HG03135 (cell line): ENCODE data around the gene NOVA2.

Source experiments
- ATAC-seq: cut with Tn5 transposase; IDR thresholded peaks from one replicate; pipeline ENCODE4 v1.9.1; 2021; ENCODE audit warnings: mild to moderate bottlenecking, moderate library complexity; ENCODE audit not compliant: unreplicated experiment

The NOVA2 gene

DNA sequence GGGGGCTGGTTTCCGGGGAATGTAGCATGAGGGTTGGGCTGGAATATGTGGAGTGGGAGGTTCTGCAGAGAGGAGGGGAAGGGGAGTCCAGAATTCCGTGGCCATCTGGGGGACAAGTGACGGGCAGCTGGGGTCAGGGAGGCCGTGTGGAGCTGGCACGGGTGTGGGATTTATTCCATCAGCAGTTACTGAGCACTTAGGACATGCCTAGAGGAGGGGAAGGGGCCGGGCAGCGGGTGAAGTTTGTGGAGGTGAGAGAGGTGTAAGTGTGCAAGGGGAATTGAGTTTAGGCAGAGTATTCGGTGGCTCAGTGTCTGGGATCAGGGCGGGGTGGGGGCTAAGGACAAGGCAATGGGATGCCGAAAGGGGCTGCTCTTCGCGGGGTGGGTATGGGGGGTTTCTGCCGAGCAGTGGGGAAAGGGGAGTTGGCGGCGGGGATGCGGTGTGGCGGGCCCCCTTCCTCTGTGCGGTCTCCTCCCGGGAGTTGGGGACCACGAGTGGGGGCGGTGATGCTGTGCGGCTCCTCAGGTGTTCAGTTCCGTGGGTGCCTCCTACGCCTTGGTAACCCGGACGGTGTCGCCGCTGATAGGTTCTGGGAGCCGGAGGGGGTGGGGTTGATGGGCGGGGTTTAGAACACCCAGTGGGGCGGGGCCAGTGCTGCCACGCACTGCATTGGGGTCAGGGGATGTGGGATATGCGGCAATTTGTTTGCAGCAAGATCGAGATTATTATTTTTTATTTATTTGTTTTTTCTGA, 27.0 kb upstream of the NOVA2 start:
- ATAC-seq = no peak

DNA sequence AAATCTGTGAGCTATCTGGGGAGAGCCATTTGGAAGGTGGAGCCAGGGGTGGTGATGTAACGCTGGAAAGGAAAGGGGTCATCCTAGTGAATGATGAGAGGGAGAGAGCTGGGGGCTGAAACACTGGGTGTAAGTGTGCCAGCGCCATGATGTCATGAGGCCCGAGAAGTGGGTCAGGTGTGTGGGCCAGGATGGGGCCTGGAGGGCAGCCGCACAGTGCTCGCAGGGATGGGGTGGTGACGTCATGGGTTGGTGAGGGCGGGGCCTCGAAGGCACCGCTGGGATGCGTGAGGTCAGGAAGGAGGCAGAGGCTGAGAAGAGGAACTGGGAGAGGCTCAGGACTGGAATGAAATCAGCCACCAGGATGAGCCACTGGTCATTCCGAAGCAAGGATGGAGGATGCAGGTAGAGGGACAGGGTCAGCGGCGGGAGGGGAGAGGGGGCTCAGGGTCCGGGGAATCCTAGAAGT, 26.0 kb upstream of the NOVA2 start:
- no peak for ATAC-seq

DNA sequence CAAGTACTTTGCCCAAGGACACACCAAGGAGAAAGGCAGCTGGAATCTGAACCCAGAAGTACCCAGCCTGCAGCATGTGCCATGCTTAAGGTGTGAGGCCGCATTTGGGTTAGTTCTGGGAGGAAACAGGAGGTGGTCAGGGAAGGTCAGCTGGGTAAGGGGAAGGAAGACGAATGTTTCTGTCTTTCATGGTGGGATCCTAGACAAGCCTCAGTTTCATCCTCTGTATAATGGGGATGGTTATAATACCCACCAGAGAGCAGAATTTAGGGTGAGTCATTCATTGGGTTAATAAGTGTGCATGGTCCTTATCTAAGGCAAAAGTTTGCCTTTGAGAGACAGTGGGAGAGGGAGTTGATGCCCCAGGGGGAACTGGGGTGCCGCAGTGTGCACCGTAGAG, 25.2 kb upstream of the NOVA2 start:
- no peak for ATAC-seq

DNA sequence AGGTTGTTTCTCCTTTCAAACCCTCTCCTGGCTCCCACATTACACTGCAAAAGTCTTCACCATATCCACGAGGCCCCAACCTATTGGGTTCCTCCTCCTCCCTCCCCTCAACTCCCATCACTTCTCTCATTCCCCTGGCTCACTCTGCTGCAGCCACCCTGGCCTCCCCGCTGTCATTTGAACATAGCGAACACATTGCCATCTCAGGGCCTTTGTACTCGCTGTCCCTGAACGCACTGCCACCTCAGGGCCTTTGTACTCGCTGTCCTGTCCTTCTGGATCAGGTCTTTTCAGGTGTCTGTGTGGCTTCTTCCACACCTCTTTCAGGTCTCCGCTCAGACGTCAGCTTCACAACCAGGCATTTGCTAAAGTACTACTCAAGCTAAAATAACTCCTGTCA, 23.3 kb upstream of the NOVA2 start:
- ATAC-seq = no peak

DNA sequence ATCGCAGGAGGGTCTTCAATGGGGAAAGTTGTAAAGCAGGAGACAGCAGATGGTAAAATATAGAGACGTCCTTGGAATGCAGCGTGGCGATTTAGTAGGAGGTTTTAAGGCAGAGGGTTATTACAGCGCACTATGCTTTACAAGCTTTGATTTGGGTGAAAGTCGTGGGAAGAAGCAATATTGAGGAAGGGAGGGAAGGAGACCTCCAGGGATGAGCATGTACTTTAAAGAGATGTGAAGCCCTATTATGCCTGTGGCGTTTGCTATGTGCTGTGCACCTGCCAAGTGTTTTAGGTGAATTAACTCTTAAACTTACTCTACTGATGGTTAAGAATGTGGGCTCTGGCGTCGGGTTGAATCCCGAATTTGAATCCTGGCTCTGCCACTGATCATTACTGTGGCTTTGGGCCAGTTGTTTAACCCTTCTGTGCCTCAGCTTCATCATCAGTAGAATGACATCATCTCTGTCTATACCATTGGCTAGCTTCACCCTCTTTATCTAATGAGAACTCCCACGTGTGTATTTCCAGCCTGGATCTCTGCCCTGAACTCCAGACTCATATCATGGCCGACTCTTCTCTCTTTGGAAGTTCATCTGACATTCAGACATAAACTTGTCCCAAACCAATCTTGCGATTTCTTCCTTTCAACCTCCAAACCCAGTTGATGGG, 22.2 kb upstream of the NOVA2 start:
- no peak for ATAC-seq

DNA sequence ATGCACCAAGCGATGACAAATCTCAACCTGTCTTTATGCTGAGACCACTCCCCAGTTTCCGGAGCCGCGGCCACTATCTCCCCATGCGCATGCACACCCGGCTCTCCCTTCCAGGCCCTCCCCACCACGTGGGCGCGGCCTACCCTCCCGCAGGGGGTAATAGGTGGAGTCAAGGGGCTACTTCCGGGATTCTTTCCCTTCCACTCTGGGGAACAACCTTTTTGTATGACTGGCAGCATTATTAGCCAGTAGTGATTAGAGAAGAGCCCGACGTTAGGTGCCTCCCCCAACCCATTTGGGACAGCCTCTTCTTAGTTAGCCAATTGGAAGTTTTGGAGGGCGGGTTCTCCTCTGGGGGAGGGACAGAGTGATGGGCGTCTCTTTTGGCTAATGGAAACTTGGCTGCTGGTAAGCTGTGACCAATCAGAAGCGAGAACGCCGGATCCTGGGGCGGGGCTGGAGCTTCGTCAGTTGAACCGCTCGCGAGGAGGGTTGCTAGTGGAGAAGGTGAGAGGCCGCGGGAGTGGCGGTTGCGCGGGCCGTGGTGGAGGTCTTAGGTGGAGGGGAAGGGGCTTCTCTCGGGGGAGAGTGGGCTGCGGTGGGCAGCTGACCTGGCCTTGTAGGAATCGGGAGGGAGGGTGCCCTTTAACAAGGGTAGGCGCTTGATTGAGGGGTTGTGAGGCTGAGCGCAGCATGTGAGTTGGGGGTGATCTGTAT, 21.5 kb upstream of the NOVA2 start, which contains the start of gene CCDC61:
Gene CCDC61 (plus strand): TSS at position 470 of the 717 bp plus-strand sequence. CDS start 7,552 bp downstream, outside the sequence.
- ATAC-seq = peak; percentile 97

DNA sequence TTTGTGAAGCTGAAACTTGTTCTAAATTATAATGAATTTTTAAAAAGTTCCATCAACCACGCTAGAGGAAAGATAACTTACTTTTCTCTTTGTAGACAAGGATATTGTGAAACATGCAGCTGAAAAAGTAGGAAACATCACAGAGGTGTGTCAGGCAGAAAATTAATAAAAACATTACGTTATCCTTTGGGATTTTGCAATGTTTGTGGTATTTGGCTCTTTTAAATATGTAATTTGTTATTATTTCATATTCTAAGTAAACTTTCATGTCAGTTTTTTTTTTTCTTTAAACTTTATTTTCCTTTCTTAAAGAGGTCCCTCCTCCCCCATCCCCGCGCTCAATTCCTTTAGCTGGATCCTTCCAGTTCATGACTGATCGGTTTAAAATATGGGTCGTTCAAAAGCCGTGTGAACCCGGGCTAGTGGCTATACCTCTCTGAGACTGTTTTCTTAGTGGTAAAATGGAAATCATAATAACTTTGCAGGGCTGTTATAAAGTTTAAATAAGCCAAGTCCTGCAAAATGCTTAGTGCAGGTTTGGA, 20.9 kb upstream of the NOVA2 start:
- ATAC-seq = no peak

DNA sequence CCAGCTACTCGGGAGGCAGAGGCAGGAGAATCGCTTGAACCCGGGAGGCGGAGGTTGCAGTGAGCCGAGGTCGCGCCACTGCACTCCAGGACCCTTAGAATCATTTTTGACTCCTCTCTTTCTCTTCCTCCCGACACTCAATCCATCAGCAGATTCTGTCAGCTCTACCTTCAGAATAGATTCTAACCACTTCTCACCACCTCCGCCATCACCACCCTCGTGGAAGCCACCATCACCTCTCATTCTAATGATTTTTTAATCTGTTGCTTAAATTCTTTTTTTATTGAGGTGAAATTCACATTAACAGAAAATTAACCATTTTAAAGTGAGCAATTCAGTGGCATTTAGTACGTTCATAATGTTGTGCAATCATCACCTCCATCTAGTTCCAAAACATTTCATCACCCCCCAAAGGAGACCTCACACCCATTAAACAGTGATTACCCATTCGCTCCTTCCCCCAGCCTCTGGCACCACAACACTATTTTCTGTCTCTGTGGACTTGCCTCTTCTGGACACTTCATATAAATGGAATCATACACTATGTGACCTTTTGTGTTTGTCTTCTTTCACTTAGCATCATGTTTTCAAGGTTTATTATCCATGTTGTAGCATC, 16.6 kb upstream of the NOVA2 start:
- no peak for ATAC-seq

DNA sequence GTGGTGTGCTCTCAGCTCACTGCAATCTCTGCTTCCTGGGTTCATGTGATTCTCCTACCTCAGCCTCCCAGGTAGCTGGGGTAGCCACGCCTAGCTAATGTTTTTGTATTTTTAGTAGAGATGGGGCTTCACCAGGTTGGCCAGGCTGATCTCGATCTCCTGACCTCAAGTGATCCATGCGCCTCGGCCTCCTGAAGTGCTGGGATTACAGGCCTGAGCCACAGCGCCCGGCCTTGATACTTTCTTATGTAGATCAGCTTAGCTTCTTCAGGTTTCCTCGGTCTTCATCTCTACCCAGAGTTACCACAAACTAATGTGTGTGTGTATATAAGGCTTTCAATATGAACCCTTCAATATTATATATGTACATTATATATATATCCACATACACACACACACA, 11.7 kb upstream of the NOVA2 start:
- no peak for ATAC-seq

DNA sequence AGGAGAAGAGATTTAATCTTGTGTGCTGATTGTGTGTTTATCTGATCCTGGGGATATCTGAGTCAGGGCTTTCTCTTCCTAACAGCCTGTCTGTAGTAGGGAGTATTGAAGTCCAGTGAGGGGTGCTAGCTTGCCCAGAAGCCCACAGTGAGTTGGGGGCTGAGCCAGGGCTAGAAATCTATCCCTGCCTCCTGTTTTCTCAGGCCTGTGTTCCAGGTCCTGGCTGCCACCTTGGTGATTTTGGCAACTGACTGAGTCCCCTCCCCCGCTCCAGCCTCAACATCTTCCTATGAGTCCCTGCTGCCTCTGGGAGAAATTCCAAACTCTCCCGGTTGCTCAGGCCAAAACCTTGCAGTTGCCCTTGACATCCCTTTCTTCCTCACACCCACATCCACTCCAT, 7.7 kb upstream of the NOVA2 start:
- no peak for ATAC-seq

DNA sequence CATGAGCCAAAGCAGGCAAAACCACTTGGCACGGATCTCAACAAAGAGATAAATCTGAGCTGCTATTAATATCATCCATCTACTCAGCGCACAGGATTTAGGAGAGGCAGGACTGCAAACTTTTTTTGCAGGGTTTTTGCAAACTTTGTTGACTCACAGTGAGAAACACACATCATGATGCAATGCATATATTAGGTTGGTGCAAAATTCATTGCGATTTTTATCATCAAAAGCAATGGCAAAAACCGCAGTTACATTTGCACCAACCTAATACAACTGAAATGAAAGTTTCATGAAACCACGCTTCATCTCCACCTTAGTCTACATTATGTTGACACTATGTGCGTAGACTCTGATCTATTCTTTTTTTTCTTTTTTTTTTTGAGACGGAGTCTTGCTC, 4.5 kb upstream of the NOVA2 start:
- ATAC-seq = no peak

DNA sequence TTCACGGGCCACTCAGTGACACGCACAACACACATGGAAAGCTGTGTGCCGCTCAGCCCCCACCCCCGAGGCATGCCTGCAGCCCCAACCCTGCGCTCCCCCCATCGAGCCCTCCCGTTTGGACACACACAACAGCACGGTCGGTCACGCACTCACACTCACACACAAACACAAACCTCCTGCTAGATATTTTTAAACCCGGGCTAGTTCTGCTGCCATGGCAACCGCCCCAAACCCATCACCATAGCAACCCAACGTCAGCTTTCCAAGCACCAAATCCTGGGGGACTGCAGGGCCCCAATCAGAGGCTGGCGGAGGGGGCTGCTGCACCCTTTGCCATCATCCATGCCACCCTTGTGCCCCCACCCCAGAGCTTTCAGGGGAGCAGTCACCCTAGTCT, 2.5 kb upstream of the NOVA2 start:
- no peak for ATAC-seq

DNA sequence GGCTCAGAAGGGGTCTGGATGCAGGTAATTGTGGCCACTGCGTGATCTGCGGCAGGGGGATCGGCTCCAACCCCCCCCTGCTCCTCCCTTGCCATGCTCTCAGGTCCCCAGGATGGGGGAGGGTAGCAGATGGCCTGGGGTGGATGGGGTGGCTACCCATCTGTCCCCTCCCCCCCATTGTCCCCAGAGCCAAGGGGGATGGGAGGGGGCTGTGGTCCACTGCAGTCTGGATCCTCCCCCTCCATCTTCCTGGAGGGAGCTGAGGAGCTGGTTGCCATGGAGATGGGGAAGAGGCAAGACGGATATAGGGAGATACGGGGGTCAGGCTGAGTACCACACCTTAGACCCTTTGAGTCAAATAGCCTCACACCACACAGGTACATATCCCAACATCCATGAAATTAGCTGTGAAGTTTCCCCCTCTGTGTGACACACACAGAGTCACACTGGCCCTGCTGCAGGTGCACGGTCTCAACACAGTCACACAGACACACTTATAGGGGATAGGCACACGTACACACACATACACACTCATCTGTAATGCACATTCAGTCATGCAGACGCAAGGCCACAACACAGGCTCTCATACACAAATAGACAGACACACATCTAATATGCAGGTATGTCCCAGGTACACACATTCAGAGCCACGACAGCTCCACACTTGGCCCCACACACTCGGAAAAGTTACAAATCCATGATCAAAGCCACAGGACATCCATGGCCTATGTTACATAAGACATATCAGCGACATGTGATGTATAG, 1.8 kb upstream of the NOVA2 start:
- ATAC-seq = no peak

DNA sequence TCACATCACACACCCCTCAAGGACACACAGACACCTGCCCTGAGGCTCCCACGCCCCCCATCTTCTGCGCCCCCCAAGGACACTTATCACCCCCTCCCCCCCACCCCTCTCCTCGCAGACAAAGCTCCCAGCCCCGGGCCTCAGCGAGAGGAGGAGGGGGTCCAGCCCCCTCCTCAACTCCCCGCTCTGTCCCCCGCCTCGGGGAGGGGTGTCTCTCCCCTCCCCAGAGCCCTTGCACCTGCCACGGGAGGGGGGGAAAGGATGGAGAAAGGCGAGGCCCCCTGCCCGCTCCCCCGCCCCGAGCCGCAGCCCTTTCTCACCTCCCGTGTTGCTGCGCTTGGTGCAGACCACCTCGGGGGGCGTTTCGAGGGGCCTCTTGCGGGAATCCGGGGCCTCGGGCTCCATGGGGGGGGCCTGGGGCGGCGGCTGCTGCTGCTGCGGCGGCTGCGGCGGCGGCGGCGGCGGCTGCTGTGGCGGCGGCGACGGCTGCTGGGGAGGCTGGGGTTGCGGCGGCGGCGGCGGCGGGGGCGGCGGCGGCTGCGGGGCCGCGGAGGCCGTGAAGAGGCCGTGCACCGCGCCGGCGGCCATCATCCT, 621 bp downstream of the NOVA2 start:
- ATAC-seq = no peak

DNA sequence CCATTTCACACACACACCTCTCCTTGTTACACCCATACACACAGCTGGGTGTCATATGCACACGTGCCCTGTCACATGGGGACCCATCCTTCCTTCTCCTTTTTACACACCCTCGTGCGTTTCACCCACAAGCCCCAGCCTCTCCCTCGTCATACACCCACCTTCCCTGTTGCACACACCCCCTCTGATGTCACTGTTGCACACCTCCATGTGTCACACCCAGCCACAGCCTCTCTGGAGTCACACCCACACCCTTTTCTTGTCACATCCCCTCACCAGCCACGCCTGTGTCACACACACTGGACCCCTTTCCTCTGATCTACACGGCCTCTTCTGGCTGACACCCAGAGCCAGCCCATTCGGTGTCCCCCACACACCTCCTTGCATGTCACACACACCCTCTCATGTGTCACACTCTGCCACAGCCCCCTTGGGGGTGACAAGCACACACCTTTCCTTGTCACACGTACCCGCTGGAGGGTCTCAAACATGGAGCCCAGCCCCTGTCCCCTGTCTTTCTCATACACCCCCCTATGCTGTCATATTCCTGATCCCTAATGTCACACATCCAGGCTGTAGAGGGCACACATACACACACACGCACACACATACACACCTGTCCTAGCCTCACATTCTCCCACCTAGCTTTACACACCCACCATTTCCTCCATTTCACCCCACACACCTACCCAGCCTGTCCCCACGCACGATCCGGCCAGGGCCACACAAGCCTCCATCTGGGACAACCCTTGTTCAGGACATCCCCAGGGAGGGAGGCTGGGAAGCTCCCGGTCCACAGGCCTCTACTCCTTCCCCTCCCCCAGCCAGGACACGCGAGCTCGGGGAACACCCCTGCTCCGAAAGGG, 1.4 kb downstream of the NOVA2 start:
- no peak for ATAC-seq

DNA sequence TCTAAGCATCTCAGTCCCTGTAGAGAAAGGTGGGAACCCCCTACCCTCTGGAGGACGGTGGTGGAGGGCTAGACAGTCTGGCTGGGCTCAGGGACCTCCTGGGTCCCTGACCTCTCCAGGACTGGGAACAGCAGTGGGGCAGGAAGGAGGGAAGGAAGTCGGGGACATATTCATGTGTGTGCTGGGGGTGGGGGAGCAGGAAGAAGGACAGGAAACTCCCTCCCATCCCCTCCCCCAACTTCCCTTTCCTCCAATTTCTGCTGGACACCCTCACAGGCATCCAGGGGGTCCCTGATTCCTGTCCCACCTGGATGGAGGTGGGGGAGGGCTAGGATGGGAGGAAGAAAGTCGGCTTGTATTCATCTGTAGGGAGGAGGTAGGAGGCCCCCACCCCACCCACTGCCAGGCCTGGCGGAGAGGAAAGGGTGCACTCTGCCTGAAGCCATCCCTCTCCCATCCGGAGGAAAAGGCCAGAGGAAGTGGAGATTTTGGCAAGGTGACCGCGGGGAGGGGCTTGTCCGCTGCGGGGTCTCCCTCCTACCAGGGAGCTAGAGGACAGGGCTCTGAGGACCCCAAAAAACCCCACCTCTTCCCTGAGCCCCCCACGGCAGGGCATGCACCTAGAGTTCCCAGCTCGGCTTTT, 2.3 kb downstream of the NOVA2 start:
- no peak for ATAC-seq

DNA sequence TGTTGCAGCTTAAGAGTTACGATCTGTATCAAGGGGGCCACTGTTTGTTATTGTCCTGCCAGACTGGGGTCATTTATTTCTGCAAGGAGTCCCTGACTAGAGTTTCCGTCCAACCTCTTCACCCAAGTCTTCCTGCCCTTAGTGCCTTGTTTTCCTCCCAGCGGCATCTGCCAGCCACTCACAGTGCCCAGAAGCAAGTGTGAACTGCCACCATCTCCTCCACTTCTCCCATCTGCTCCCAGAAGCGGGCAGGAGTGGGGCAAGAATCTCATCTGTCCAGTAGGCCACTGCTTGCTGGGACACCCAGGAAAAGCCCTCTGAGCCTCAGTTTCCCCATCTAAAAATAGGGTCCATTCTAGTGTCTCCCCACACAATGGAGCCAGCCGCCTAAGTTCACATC, 4.0 kb downstream of the NOVA2 start:
- ATAC-seq = no peak

DNA sequence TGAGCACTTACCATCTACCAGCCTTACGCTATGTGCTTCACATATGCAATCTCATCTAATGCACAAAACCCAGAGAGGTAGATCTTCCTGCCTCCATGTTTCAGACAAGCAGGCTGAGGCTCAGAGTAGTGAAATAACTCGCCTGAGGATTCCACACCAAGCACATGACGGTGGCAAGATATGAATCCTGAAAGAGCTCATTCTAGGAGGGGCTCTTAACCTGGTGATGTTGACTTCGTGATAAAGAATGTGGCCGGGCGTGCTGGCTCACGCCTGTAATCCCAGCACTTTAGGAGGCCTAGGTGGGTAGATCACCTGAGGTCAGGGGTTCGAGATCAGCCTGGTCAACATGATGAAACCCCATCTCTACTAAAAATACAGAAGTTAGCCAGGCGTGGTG, 5.0 kb downstream of the NOVA2 start:
- ATAC-seq = no peak

DNA sequence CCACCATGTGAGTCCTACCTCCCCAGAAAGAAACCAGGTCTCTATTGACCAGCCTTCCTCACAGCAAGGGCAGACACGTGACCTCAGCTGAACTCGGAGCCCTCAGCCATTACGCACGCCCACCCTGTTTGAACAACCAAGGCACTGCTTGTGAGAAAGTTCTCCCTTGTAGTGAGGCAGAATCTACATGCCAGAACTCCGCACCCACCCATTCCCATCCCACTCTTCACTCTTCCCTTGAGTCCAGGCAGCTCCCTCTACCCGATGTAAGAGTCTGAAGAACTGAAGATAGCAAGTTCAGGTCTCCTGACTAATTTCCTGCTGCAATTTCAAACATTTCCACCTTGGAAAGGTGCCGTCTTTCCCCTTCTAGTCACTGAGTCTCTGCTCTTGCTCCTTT, 6.4 kb downstream of the NOVA2 start:
- ATAC-seq = no peak
